Measurements from ENCODE around the gene CXCL11.

The CXCL11 gene

DNA sequence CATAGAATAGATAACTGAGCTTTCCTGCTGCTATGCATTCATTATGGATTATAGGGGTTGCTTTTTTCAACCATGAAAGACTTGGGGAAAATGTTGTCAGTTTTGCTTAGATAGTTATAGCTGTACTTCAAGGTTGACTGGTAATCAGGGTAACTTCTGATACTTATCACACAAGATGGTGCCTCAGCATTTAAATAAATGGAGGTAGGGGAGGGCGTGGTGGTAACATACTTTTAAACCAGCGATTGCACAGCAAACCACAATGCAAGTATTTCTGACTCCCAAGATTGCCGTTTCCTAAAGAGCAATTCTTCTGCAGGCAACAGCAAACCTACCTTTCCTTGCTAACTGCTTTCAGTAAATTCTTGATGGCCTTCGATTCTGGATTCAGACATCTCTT lies 13.8 kb downstream of the CXCL11 start:
- no peak for TF ChIP-seq CTCF (IDR thresholded peaks at IDR 0.05; ENCODE audit: poor library complexity, severe bottlenecking)
- no peak overlapping the region for H3K27ac ChIP-seq (ENCODE audit: poor library complexity, severe bottlenecking)
- no peaks in the 10 kb centered on the region for H3K36me3 ChIP-seq (ENCODE audit: low read depth)
- H3K4me3 ChIP-seq (ENCODE audit: severe bottlenecking), result no peak overlapping the region
- ATAC-seq (ENCODE audit: low read depth) (no peak), DNase-seq (ENCODE audit: low spot score) (no peak)
- no peaks in the 10 kb centered on the region for H3K27me3 ChIP-seq (ENCODE audit: insufficient read depth, poor library complexity, severe bottlenecking)
- no peaks in the 10 kb centered on the region for H3K4me1 ChIP-seq (ENCODE audit: insufficient read depth, poor library complexity, severe bottlenecking)
- H3K9me3 ChIP-seq (ENCODE audit: severe bottlenecking), result no peaks in the 10 kb centered on the region

DNA sequence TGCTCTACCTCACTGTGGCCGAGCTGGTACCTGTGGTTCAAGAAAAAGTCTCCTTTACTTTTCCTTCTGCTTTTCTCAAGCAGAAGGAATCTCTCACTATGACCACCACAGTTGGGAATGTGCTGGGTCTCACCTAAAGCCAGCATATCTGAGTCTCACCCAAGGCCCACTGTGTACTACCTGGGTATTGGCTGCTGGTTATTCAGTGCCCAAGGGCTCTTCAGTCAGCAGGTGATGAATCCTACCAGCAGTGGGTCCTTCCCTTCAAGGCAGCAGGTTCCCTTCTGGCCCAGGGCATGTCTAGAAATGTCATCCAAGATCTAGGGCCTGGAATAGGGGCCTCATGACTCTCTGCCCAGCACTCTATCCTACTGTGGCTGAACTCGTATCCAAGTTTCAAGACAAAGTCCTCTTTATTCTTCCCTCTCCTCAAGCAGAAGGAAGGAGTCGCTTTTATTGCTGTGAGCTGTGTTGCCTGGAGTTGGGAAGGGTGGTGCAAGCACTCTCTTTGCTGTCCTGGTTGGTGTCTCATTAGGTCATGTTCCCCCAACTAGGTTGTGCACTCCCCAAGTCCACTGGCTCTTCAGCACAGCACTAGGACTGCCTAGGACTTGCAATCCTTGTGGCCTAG lies 18.7 kb downstream of the CXCL11 start:
- TF ChIP-seq CTCF (IDR thresholded peaks at IDR 0.05; ENCODE audit: poor library complexity, severe bottlenecking), result no peak
- H3K27me3 ChIP-seq (ENCODE audit: insufficient read depth, poor library complexity, severe bottlenecking), result no peaks in the 10 kb centered on the region
- DNase-seq (ENCODE audit: low spot score), result no peak
- H3K27ac ChIP-seq (ENCODE audit: poor library complexity, severe bottlenecking), result no peak overlapping the region
- no peak overlapping the region for H3K4me3 ChIP-seq (ENCODE audit: severe bottlenecking)
- H3K9me3 ChIP-seq (ENCODE audit: severe bottlenecking), result no peaks in the 10 kb centered on the region
- peaks cover 6% of the 10 kb centered on the region for H3K4me1 ChIP-seq (ENCODE audit: insufficient read depth, poor library complexity, severe bottlenecking)
- H3K36me3 ChIP-seq (ENCODE audit: low read depth), result no peaks in the 10 kb centered on the region
- peak; percentile 17; the same call in 1 of the 3 replicates for ATAC-seq (ENCODE audit: low read depth)

DNA sequence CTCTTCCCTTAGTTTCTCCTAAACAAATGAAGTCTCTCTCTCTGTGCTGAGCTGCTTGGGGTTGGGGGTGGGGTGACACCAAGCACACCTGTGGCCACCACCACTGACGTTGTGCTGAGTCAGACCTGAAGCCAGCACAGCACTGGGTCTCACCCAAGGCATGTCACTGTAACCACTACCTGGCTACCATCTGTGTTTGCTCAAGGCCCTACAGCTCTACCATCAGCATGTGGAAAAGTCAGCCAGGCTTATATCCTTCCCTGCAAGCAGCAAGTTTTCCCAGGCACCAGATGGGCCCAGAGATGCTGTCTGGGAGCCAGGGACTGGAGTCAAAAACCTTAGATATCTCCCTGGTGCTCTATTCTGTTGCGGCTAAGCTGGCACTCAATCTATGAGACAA lies 19.5 kb downstream of the CXCL11 start:
- Histone ChIP-seq H3K27me3 (ENCODE audit: insufficient read depth, poor library complexity, severe bottlenecking) (no peaks in the 10 kb centered on the region), H3K4me1 (ENCODE audit: insufficient read depth, poor library complexity, severe bottlenecking) (peaks cover 10% of the 10 kb centered on the region), H3K36me3 (ENCODE audit: low read depth) (no peaks in the 10 kb centered on the region), H3K9me3 (ENCODE audit: severe bottlenecking) (no peaks in the 10 kb centered on the region), H3K27ac (ENCODE audit: poor library complexity, severe bottlenecking) (no peak overlapping the region), H3K4me3 (ENCODE audit: severe bottlenecking) (no peak overlapping the region)
- peak; percentile 47; the same call in 2 of the 3 replicates for ATAC-seq (ENCODE audit: low read depth)
- DNase-seq (ENCODE audit: low spot score), result no peak
- TF ChIP-seq CTCF (IDR thresholded peaks at IDR 0.05; ENCODE audit: poor library complexity, severe bottlenecking), result no peak

GRCh38 chr4:76013540-76013939 lies 22.3 kb downstream of the CXCL11 start:
- no peak for TF ChIP-seq CTCF (IDR thresholded peaks at IDR 0.05; ENCODE audit: poor library complexity, severe bottlenecking)
- ATAC-seq (ENCODE audit: low read depth) (no peak), DNase-seq (ENCODE audit: low spot score) (no peak)
- Histone ChIP-seq H3K9me3 (ENCODE audit: severe bottlenecking) (no peaks in the 10 kb centered on the region), H3K27me3 (ENCODE audit: insufficient read depth, poor library complexity, severe bottlenecking) (no peaks in the 10 kb centered on the region), H3K27ac (ENCODE audit: poor library complexity, severe bottlenecking) (no peak overlapping the region), H3K36me3 (ENCODE audit: low read depth) (no peaks in the 10 kb centered on the region), H3K4me1 (ENCODE audit: insufficient read depth, poor library complexity, severe bottlenecking) (peaks cover 10% of the 10 kb centered on the region), H3K4me3 (ENCODE audit: severe bottlenecking) (no peak overlapping the region)

DNA sequence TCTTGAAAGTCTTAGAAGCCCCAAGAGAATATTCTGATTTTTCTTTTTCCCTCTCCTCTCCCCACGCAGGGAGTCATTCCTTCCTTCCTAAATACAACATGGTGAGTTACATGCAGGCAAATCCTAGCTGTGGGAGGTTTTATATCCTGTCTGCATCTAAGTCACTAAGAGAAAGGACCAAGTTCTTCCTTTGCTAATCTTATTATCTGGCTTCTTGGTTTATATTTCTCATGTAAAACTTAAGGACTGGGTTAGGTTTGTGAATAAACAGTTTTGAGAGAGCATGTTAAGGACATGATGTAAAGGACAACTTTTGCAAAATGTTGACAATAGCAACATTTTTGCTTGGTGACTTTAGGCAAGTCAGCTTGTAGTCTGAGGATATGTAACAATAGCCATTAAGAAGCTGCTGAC lies 23.5 kb downstream of the CXCL11 start:
- Histone ChIP-seq H3K27ac (ENCODE audit: poor library complexity, severe bottlenecking) (peak overlapping the region; percentile 81), H3K4me3 (ENCODE audit: severe bottlenecking) (no peak overlapping the region), H3K36me3 (ENCODE audit: low read depth) (no peaks in the 10 kb centered on the region), H3K27me3 (ENCODE audit: insufficient read depth, poor library complexity, severe bottlenecking) (no peaks in the 10 kb centered on the region), H3K9me3 (ENCODE audit: severe bottlenecking) (no peaks in the 10 kb centered on the region), H3K4me1 (ENCODE audit: insufficient read depth, poor library complexity, severe bottlenecking) (peaks cover 14% of the 10 kb centered on the region)
- no peak for DNase-seq (ENCODE audit: low spot score)
- ATAC-seq (ENCODE audit: low read depth), result 0 out of 3 replicates have a peak, but pooled peaks have one; percentile 15
- no peak for TF ChIP-seq CTCF (IDR thresholded peaks at IDR 0.05; ENCODE audit: poor library complexity, severe bottlenecking)

All from RWPE2 (cell line).